ENCODE data around the gene C11orf24. TPM values are rescaled to one million over a fixed set of nuclear protein-coding genes. Genes with fewer than 3 reads are reported as not detected.
"Not testable (repeated sequence)": the region's sequence is repeated elsewhere in the genome, so short reads cannot be mapped to it uniquely, and the experiment has no call there.

The C11orf24 gene
- total RNA-seq, 2 donors from 2014 or later, result 55.3 to 66.6 TPM

DNA sequence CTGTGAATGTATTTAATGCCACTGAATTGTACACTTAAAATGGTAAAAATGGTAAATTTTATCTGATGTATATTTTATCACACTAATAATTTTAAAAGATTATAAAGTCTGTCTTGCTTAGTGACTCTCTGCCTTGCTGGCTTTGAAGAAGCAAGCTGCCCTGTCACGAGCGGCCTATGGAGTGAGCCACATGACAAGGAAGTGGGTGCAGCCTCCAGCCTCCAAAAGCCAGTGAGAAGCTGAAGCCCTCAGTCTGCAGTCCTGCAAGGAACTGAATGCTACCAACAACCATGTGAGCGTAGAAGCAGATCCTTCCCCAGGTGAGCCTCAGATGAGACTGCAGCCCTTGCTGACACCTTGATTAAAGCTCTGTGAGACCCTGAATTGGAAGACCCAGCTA, 20.0 kb downstream of the C11orf24 start:
- intact Hi-C loops (cut with DNase I), result no loop called here
- no peaks in the 10 kb centered on the region for H3K27me3 ChIP-seq
- no peak for DNase-seq
- TF ChIP-seq, protein P1, sequence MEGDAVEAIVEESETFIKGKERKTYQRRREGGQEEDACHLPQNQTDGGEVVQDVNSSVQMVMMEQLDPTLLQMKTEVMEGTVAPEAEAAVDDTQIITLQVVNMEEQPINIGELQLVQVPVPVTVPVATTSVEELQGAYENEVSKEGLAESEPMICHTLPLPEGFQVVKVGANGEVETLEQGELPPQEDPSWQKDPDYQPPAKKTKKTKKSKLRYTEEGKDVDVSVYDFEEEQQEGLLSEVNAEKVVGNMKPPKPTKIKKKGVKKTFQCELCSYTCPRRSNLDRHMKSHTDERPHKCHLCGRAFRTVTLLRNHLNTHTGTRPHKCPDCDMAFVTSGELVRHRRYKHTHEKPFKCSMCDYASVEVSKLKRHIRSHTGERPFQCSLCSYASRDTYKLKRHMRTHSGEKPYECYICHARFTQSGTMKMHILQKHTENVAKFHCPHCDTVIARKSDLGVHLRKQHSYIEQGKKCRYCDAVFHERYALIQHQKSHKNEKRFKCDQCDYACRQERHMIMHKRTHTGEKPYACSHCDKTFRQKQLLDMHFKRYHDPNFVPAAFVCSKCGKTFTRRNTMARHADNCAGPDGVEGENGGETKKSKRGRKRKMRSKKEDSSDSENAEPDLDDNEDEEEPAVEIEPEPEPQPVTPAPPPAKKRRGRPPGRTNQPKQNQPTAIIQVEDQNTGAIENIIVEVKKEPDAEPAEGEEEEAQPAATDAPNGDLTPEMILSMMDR (IDR thresholded peaks at IDR 0.05), result no peak
- H3K27ac ChIP-seq, result no peak overlapping the region
- no peaks in the 10 kb centered on the region for H3K36me3 ChIP-seq
- no peaks in the 10 kb centered on the region for H3K9me3 ChIP-seq
- H3K9ac ChIP-seq (ENCODE audit: low read depth in 2 of 2, low read length in 2 of 2), result no peak overlapping the region
- H3K4me3 ChIP-seq, result no peak overlapping the region
- H3K4me1 ChIP-seq, result no peaks in the 10 kb centered on the region

- H3K27ac ChIP-seq; intact Hi-C loops (cut with DNase I); H3K36me3 ChIP-seq; H3K4me1 ChIP-seq; H3K27me3 ChIP-seq; H3K4me3 ChIP-seq; H3K9ac ChIP-seq (ENCODE audit: low read depth in 2 of 2, low read length in 2 of 2); H3K9me3 ChIP-seq; DNase-seq: not testable (repeated sequence)
Measured at GRCh38 chr11:68244912-68245311, 26.9 kb downstream of the C11orf24 start.

DNA sequence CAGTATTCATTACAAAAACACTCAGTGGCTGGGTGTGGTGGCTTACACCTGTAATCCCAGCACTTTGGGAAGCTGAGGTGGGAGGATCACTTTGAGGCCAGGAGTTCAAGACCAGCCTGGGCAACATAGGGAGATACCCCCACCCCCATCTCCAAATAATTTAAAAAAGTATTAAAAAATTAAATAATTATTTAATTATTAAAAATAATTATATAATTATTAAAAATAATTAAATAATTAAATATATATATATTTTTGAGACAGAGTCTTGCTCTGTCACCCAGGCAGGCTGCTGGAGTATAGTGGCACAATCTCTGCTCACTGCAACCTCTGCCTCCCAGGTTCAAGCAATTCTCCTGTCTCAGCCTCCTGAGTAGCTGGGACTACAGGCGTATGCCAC, 27.9 kb downstream of the C11orf24 start:
- H3K27ac ChIP-seq; intact Hi-C loops (cut with DNase I); DNase-seq; H3K4me1 ChIP-seq; H3K4me3 ChIP-seq; H3K27me3 ChIP-seq; H3K36me3 ChIP-seq; H3K9me3 ChIP-seq; H3K9ac ChIP-seq (ENCODE audit: low read depth in 2 of 2, low read length in 2 of 2): not testable (repeated sequence)

DNA sequence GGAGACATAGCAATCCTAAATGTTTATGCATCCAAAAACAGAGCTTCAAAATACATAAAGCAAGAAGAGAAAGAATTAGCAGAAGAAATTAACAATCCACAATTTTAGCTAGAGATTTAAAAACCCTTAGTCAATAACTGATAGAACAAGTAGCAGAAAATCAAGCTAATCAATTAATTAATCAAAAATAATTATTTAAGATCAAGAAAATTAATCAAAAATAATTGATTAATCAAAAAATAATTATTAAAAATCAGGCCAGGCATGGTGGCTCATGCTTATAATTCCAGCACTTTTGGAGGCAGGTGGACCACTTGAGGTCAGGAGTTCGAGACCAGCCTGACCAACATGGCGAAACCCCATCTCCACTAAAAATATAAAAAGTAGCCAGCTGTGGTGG, 29.2 kb downstream of the C11orf24 start:
- Histone ChIP-seq H3K27me3 (no peaks in the 10 kb centered on the region), H3K9me3 (no peaks in the 10 kb centered on the region), H3K4me1 (no peaks in the 10 kb centered on the region), H3K4me3 (no peak overlapping the region), H3K27ac (no peak overlapping the region), H3K36me3 (no peaks in the 10 kb centered on the region), H3K9ac (ENCODE audit: low read depth in 2 of 2, low read length in 2 of 2) (no peak overlapping the region)
- intact Hi-C loops (cut with DNase I), result no loop called here
- no peak for DNase-seq
- TF ChIP-seq, protein P1 (IDR thresholded peaks at IDR 0.05), result no peak

- no peaks in the 10 kb centered on the region for H3K36me3 ChIP-seq
- H3K9me3 ChIP-seq, result no peaks in the 10 kb centered on the region
- H3K27me3 ChIP-seq, result no peaks in the 10 kb centered on the region
- no peak overlapping the region for H3K4me3 ChIP-seq
- no peaks in the 10 kb centered on the region for H3K4me1 ChIP-seq
- no peak overlapping the region for H3K9ac ChIP-seq (ENCODE audit: low read depth in 2 of 2, low read length in 2 of 2)
- TF ChIP-seq, protein P1 (IDR thresholded peaks at IDR 0.05), result no peak
- intact Hi-C loops (cut with DNase I), result no loop called here
- DNase-seq, result no peak
- no peak overlapping the region for H3K27ac ChIP-seq
Measured at GRCh38 chr11:68231621-68232020, 40.2 kb downstream of the C11orf24 start.

- Histone ChIP-seq H3K27me3 (no peaks in the 10 kb centered on the region), H3K4me1 (no peaks in the 10 kb centered on the region), H3K9ac (ENCODE audit: low read depth in 2 of 2, low read length in 2 of 2) (no peak overlapping the region), H3K27ac (no peak overlapping the region), H3K9me3 (no peaks in the 10 kb centered on the region), H3K4me3 (no peak overlapping the region), H3K36me3 (no peaks in the 10 kb centered on the region)
- DNase-seq, result no peak
- intact Hi-C loops (cut with DNase I), result no loop called here
- TF ChIP-seq, protein P1 (IDR thresholded peaks at IDR 0.05), result no peak
Measured at GRCh38 chr11:68229601-68230000, 42.2 kb downstream of the C11orf24 start.

GRCh38 chr11:68226421-68226820, 45.4 kb downstream of the C11orf24 start:
- intact Hi-C loops (cut with DNase I), result no loop called here
- no peaks in the 10 kb centered on the region for H3K27me3 ChIP-seq
- H3K27ac ChIP-seq, result no peak overlapping the region
- no peaks in the 10 kb centered on the region for H3K4me1 ChIP-seq
- DNase-seq, result no peak
- TF ChIP-seq, protein P1 (IDR thresholded peaks at IDR 0.05), result no peak
- H3K9me3 ChIP-seq, result no peaks in the 10 kb centered on the region
- H3K36me3 ChIP-seq, result no peaks in the 10 kb centered on the region
- H3K4me3 ChIP-seq, result no peak overlapping the region
- no peak overlapping the region for H3K9ac ChIP-seq (ENCODE audit: low read depth in 2 of 2, low read length in 2 of 2)

Data from colonic mucosa (tissue), 4 donors.